GM18858 (cell line): ENCODE data around the gene OBI1.

ENCODE experiments used
- ATAC-seq: cut with Tn5 transposase; IDR thresholded peaks from one replicate; pipeline ENCODE4 v1.9.1; 2021; ENCODE audit not compliant: unreplicated experiment

The OBI1 gene

DNA sequence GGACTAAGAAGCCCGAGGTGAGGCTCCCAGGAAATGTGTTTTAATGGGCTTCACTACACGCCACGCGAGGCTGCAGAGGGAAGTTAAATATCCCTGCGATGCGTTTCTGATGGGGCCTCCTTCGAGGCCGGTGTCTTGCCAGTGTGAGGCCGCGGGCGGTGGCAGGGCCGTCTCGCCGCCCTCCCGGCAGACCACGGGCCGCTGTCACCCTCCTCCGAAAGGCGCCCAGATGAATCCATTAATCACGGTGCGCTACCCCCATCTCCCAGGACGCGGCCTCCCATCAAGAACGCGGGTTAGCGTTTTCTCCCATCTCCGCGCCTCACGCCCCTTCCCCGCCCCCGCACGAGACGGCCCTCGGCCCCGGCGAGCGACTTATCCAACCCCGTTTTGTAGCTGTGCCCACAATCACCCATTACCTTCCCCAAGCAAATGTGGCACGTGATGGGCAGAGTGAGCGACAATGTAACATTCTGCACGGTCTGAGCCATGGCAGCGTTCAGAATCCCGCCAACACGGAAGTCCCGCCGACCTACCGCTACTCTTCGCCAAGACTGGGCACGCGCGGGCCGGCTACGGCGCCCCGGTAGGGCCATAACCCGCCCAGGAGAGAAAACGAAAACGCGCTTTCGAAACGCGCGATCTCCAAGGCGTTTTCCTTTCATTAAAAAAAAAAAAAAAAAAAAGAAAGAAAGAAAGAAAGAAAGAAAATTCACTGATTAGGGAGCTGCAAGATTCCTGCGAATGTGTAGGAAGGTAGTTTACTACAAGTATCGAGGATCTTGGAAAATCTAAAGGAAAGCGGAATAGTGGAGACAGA lies at the start of gene OBI1:
Gene OBI1, minus strand, starts transcription at position 526 of the 820 bp plus-strand sequence. Its CDS starts 35 bp downstream, at position 491.
- ATAC-seq = peak; percentile 55

DNA sequence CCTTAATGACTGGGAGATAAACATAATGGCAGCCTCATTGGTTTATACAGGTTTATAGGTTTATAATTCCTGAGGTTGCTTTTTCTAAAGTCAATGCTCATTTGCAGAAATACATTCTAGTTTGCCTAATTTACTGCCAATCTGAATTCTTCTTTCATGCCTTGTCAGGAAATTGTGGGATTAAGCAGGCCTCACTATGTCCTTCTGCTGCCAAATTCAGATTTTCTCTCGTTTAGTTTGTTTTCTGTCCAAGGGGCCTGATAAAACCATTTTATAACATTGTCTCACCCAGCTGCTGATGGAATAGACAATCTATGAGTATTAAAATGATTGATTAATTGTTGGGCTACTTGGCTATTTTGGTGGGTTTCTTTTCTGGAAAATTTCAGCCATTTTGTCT lies 42.4 kb upstream of the OBI1 start:
- ATAC-seq = no peak

DNA sequence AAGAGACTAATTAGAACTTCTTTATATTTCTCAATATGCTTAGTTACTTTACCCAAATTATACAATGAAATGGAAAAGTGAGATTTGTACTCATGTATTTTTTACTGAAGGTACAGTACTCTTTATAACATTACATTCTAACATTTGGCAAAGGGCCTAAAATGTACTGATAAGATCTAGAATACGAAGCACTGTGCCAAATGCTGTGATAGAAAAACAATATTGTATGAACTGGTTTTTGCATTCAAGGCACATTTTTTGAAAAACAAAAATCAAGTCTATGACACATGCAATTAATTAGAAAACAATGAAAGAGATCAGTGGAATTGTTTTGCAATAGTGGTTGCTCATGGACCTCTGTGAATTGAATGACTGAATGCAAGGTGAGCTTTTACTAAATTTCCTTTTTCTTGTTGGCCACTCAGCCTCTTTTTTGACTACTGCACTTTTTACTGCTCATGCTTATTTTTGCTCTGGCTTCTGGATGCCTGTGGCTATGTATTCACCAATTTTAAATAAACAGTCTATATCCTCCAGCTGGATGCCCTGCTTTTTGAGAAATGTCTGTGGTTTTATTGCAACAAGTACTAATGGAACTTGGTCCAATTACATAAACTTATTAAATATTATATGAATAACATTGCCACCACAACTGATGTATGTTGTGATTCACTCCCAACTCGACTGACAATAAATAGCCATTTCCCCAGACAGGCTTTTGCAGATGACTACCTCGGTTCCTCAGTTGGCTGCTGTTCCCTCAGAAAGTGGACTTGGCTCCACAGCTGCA lies 41.4 kb upstream of the OBI1 start:
- no peak for ATAC-seq

DNA sequence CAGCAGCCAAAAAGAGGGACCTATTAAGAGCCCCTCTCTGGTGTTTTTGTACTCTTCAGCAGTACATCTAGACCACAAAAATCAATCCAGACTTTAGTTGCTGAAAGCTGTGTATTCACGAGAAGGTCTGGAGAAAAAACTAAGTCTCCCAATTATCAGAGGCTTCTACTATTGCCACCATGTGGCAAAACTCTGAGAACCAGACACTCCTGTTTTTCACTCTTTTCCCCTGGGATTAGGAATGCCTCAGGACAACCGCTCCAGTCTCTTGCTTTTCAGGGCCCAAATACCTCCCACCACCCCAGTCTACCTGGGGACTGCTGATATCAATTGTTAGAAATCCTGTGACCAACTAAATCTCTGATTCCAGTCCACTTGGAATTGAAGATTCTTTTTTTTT lies 30.1 kb upstream of the OBI1 start:
- ATAC-seq = no peak

- ATAC-seq = no peak
These were observed 27.5 kb upstream of the OBI1 start for GRCh38 chr13:78686461-78686860.

- ATAC-seq = no peak
These were observed 21.8 kb upstream of the OBI1 start for GRCh38 chr13:78680576-78681350.

GRCh38 chr13:78680115-78680561 lies 21.2 kb upstream of the OBI1 start:
- no peak for ATAC-seq

GRCh38 chr13:78679329-78679728 lies 20.4 kb upstream of the OBI1 start:
- ATAC-seq = no peak

- ATAC-seq = no peak
These were observed 16.2 kb upstream of the OBI1 start for GRCh38 chr13:78675112-78675511.

DNA sequence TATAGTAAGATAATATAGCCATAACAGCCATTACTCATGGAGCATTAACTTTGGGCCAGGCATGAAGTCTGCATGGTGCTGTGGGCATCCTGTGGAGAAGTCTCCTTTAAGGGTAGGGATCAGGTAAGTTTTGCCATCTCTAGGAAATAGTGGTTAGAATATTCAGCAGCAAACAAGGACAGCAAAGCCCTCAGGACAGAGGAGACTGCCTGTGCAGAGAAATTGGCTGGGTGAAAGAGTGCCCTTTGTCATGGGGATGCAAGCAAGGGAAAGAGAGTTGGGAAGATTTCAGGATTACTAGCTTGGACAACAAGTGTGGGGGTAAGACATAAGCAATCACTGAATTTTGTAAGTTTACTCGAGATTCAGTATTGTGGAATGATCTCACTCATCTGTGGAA lies 15.7 kb upstream of the OBI1 start:
- no peak for ATAC-seq

DNA sequence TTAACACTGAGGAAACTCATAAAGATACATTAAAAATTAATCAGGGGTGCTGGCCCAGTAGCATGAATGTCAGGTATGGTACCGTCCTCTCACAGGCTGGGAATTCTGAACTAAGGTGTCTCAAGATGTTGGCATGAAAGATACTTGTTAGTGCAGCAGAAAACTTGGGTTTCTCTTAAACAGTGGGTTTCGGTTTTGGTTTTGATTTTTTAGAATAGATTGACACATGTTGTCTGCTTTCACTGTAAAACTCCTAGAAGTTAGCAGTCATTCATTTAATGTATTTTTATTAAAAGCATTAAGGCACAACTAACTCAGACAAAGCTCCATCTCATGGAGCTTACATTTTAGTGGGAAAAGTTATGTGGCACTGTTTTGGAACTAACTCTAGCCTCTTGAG lies 3.5 kb upstream of the OBI1 start:
- ATAC-seq = peak; percentile 49

GRCh38 chr13:78660495-78660857 lies 1.5 kb upstream of the OBI1 start:
- no peak for ATAC-seq

DNA sequence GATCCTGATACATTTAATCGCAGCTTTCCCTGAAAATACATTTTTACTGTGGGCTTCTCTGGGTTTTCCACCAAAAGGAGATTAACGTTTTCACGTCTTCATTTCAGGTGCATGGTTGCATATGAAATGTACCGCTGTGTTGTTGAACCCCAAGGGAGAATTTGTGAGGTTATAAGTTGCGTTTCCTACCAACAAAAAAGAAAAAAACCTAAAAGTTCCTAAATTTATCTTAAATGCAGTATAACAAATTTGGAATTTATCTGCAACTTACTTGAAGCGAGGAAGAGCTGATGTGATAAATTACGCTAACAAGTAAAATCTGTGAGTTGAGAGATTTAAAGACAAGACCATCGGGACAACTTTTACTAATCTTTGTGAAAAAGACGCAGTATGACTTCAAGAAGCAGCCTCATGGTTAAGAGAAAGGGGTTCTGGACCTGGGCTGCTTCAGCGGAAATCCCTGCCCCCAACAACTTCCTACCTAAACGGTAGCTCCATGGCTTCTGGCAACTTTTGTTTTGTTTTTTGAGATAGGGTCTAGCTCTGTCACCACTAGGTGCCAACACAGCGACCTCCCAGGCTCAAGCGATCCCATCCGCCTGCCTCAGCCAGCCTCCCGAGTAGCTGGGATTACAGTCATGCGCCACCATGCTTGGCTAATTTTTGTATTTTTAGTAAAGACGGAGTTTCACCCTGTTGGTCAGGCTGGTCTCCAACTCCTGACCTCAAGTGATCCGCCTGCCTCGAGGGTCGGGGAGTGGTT lies 958 bp upstream of the OBI1 start:
- ATAC-seq = no peak

DNA sequence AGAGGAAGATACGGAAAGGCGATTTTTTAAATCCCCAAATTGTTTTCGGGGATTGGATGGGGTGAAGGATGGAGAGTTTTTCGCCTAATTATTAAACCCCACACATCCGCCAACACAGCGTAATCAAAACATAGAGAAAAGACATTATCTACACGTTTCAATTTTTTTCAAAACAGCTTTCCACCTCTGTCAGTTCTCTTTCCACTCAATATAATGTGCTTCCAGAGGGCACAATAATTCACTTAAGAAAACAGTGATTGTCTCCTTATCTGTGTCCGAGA lies 435 bp upstream of the OBI1 start:
- no peak for ATAC-seq

- ATAC-seq = no peak
These were observed 991 bp downstream of the OBI1 start for GRCh38 chr13:78657699-78658629.

DNA sequence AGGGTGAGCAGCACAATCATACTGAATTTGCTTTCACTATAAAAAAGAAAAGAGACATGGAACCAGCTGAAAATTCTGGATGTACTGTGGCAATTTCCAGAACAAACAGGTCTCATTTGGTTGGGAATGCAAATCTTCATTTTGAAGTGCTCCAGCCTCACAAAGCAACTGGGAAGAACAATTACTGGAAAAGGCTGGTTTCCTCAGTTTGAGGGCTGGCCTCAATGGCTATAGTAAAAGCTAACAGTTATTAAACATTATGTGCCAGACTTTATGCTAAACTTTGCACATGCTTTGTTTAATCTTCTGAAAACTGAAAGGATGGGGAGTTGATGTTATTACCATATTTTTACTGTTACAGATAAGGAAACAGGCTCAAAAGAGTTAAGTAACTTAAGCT lies 3.0 kb downstream of the OBI1 start:
- ATAC-seq = no peak

- ATAC-seq = no peak
These were observed 3.9 kb downstream of the OBI1 start for GRCh38 chr13:78655007-78655406.

DNA sequence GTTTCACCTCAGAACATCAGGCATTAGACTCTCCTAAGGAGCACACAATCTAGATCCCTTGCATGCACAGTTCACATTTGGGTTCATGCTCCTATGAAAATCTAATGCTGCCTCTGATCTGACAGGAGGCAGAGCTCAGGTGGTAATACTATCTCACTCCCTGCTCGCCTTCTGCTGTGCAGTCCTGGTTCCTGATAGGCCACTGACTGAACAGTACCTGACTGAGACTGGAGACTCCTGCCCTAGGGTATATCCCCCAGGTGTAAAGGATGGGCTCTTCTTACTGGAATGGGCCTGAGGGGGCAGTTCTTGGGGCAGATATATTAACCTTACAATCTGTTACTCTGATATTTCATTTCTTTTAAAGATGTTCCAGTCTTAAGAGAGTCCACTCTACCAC lies 6.3 kb downstream of the OBI1 start:
- ATAC-seq = no peak

DNA sequence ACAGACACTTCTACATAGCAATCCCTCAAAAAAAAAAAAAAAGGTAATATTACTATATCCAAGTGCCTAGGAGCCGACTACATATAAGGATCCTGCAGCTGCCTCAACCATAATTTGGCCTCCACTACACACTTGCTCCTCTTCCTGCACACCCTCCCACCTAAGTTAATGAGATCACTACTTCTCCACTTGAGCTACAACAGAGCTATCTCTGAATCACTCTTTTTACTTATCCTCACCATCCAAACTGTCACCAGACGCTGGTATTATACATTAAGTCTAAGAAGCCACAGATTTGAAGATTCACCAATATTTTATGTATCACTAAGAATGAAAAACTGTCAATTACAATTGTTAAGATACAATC lies 8.3 kb downstream of the OBI1 start:
- ATAC-seq = no peak
